Ecto neural progenitor cell (in vitro differentiated cells): ENCODE results near the gene DEF6.

Experiments used
- DNase-seq: peaks from one replicate; pipeline ENCODE4 v3.0.0-alpha.2; 2018; ENCODE audit warnings: low spot score

The DEF6 gene

GRCh38 chr6:35343835-35344550 is 46.4 kb downstream of the DEF6 start:
- DNase-seq = no peak

DNA sequence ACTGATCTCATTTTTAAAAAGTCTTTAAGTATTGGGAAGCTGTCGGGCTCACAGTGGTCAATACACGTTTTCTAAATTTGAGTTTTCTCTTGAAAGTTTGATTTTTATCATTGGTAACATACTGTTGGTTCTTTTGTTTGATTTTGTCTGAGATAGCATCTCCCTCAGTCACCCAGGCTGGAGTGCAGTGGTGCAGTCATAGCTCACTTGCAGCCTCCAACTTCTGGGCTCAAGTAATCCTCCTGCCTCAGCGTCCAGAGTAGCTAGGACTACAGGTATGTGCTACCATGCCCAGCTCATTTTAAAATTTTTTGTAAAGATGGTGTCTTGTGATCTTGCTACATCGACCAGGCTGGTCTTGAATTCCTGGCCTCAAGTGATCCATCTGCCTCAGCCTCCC is 53.8 kb downstream of the DEF6 start:
- DNase-seq = no peak

DNA sequence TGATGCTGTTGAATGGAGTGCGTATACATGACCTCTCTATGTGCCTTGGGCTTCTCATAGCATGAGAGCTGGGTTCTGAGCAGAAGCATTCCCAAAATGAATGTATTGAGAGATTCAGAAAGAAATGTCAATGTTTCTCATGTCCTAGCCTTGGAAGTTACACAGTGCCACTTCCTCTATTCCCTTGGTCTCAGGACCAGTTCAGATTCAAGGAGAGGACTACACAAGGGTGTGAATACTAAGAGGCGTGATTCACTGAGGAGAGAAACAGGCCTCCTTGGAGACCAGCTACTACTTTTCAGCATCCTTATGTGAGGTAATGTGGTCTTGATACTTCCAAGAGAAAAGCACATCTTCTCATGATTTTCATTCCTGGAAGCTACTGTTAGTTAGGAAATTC is 55.1 kb downstream of the DEF6 start:
- no peak for DNase-seq

GRCh38 chr6:35354361-35355135 is 56.9 kb downstream of the DEF6 start:
- no peak for DNase-seq

DNA sequence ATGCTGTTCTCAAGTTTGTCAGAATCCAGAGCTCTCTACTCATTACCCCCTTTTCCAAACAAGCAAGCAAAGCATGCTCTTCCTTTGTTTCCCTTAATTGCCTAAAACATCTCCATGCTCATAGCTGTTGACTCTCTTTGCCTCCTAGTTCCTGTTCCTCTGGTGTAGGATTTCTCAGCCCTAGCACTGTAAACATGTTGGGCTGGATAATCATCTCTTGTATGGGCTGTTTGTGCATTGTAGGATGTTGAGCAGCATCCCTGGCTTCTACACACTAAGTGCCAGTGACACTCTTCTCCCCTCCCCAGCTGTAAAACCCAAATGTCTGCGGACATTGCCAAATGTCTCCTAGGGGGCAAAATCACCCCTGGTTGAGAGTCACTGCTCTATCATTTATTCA is 58.8 kb downstream of the DEF6 start:
- DNase-seq = no peak

DNA sequence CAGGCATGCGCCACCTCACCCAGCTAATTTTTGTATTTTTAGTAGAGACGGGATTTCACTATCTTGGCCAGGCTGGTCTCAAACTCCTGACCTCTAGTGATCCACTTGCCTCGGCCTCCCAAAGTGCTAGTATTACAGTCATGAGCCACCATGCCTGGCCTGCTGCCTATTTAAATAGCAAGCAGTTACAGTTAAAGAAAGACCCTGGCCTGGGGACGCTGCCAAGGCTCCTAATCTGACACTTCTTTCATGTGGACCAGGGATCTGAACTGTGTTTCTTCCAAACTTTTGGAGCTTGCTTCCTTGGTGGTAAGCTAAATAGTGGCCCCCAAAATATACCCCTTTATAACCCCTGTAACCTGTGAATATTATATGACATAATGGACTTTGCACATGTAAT is 60.1 kb downstream of the DEF6 start:
- DNase-seq = no peak

DNA sequence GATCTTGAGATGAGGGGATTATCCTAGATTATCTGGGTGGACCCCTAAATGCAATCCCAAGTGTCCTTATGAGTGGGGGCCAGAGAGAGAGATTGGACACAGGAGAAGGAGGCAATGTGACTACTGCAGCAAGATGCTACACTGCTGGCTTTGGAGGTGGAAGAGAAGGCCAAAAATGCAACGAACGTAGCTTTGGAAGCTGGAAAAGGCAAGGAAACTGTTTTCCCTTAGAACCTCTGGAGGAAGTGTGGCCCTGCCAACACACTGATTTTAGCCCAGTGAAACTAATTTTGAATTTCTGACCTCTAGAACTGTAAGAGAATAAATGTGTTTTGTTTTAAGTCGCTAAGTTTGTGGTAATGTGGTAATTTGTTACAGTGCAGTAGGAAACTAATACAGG is 60.5 kb downstream of the DEF6 start:
- no peak for DNase-seq

DNA sequence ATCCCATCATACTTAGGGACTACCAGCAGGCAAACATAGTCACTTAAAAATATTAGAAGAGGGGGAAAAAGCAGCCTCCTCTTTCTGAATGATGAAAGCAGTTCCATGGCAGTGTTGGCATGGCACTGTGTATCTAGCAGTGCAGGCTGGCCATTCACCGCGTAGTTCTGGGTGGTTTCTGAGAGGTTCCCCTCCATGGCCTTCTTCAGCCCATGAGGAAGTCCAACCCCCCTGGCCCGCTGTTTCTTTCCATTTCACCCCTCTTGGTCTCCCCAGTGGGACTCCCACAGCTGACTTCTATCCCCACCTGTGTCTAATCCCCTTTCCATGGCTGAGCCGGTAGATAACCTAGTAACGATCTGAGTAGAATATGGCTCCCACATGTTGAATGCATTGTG is 61.7 kb downstream of the DEF6 start:
- no peak for DNase-seq

- no peak for DNase-seq
Observed at GRCh38 chr6:35359744-35360348, 62.2 kb downstream of the DEF6 start.

GRCh38 chr6:35360349-35361138 is 62.9 kb downstream of the DEF6 start:
- DNase-seq = no peak

- no peak for DNase-seq
Observed at GRCh38 chr6:35362200-35362599, 64.6 kb downstream of the DEF6 start.

DNA sequence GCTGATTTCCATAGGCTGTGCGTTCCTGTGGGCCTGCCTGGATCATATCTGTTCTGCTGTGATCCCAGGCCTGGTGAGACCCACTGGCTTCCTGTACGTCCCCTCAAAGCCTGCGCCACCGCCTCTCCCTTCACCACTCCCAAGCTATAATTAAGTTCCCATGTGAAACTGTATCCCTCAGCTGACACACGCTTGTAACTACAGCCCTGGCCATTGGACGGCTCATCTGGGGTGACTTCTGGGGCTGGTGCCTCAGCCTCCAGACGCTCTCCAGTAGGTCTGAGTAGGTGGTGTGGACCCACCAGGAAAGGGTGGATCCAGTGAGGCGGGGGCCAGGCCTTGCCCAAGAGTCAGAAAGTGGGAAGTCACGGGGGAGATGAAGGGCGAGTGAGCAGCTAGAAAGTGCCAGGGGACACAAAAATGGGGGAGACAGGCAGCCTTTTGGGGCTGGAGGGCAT is 65.7 kb downstream of the DEF6 start:
- peak; percentile 57 for DNase-seq

GRCh38 chr6:35365594-35366203 is 68.1 kb downstream of the DEF6 start:
- DNase-seq = no peak

DNA sequence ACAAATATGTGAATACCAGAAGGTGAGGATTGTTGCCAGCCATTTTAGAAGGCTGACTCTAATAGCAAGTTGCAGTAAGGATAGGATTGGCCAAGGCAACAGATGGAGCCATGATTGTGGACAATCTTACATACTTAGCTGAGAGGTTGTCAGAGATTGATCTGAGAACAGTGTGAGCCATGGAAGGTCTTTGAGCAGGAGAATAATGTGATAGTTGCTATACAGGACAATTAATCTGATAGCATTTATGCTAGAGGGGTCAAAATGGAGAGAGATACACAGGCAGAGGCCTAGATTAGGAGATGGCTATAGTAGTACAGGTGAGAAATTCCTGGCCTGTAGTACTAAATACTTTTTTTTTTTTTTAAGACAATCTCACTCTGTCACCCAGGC is 68.6 kb downstream of the DEF6 start:
- DNase-seq = no peak

- no peak for DNase-seq
Observed at GRCh38 chr6:35367646-35368037, 70.0 kb downstream of the DEF6 start.

- DNase-seq = no peak
Observed at GRCh38 chr6:35368038-35368887, 70.6 kb downstream of the DEF6 start.

- no peak for DNase-seq
Observed at GRCh38 chr6:35370124-35370741, 72.6 kb downstream of the DEF6 start.

DNA sequence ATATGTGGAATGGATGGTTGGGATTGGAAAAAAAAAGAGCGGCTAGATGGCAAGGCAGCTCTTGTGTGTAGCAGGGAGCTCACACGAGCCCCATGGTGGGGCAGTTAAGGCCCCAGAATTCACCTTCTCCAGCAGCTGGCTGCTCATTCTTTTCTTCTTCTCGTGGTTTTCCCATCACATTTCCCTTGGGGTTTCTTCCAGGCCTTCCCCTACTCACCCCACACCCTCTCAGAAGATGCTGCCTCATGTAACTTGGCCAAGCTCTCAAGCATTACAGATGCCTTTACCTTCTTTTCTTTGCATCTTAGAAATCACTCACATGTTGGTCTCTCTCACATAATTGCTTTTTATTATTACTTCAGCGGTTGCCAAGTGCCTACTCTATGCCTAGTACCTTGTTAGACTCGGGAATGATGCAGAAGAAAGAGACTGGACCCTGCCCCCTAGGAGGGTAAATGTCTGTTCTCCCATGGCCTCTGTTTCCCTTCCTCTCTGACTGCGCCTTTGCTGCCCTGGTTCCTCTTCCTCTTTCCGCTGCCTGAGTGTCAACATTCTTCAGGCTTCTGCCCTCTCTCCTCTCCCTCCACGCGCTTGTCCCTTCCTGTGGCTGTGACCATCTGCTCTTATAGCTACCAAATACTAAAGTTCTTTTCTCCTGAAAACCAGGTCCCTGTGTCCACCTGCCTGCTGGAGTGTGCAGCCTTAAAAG is 73.3 kb downstream of the DEF6 start:
- no peak for DNase-seq
